ENCODE data around the gene PCDHB1. TPM values are rescaled to one million over a fixed set of nuclear protein-coding genes. Genes with fewer than 3 reads are reported as not detected.

The PCDHB1 gene
- total and polyA plus RNA-seq, 2 donors (not counting 3 experiments of a cell fraction or from before 2014, with no cell fraction given), result not detected

DNA sequence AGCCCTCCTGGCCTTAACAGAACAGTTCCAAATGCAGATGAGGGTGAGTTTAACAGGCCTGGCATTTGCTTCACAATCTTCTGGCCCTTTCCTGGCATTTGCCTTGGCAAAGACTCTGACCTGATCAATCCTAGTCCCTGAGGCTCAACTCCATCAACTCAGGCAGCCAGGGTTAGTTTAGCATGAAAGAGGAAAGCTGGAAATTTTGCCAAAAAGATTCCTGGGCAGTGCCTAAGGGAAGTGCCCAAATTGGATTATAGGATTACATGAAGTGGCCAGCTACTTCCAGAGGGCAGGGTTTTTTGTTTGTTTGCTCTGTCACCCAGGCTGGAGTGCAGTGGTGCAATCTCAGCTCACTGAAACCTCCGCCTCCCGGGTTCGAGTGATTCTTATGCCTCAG is 48.1 kb upstream of the PCDHB1 start:
- no peaks in the 10 kb centered on the region for H3K27me3 ChIP-seq (ENCODE audit: control insufficient read depth in 2 of 2, insufficient read depth in 2 of 2, low read length in 2 of 2)
- TF ChIP-seq GATA2 (IDR thresholded peaks at IDR 0.05; ENCODE audit: insufficient read depth, insufficient read length, low read depth, low read length), result no peak
- TF ChIP-seq JUN (IDR thresholded peaks at IDR 0.05; ENCODE audit: borderline replicate concordance, insufficient read depth, insufficient read length, low read depth), result no peak
- TF ChIP-seq, protein P1, sequence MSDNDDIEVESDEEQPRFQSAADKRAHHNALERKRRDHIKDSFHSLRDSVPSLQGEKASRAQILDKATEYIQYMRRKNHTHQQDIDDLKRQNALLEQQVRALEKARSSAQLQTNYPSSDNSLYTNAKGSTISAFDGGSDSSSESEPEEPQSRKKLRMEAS (IDR thresholded peaks at IDR 0.05; ENCODE audit: insufficient read depth, insufficient read length), result no peak
- no peak for TF ChIP-seq EZH2 (IDR thresholded peaks at IDR 0.05; ENCODE audit: borderline replicate concordance, low read depth, low read length, severe bottlenecking)
- no peak overlapping the region for H3K4me2 ChIP-seq (ENCODE audit: insufficient read depth, low read length)
- intact Hi-C loops (cut with micrococcal nuclease) (no loop called here), dilution Hi-C loops (cut with MboI; ENCODE audit: extremely low pct_ligation_motif_present, low sequenced_read_pairs) (no loop called here)
- no peak overlapping the region for H3K27ac ChIP-seq (ENCODE audit: insufficient read depth, low read depth, low read length)
- CTCF ChIA-PET, result no interaction called here
- H3K9me1 ChIP-seq (replicated peaks; ENCODE audit: control insufficient read depth, extremely low read depth, insufficient read depth, low read length), result no peaks in the 10 kb centered on the region
- H2AFZ ChIP-seq (ENCODE audit: low read depth, low read length), result no peak overlapping the region
- BruUV-seq (replicated peaks), result no TSS peak
- no peaks in the 10 kb centered on the region for H4K20me1 ChIP-seq (replicated peaks; ENCODE audit: control insufficient read depth, extremely low read depth, insufficient read depth, low read length)
- peaks cover 6% of the 10 kb centered on the region for H3K4me1 ChIP-seq (ENCODE audit: control insufficient read depth, extremely low read depth, insufficient read depth, low read length)
- H3K9ac ChIP-seq (replicated peaks; ENCODE audit: extremely low read depth, insufficient read depth, low read length), result no peak overlapping the region
- no peaks in the 10 kb centered on the region for H3K36me3 ChIP-seq (ENCODE audit: control insufficient read depth in 2 of 2, extremely low read depth in 1 of 2, insufficient read depth in 2 of 2, low read length in 2 of 2)
- H3K9me3 ChIP-seq (replicated peaks; ENCODE audit: control insufficient read depth, insufficient read depth, low read length), result no peaks in the 10 kb centered on the region
- POLR2A ChIA-PET, result no interaction called here
- DNase-seq (ENCODE audit: low read depth, low spot score), result no peak
- FAIRE-seq, result no peak
- no peak overlapping the region for H3K4me3 ChIP-seq (replicated peaks in 1 of 3; ENCODE audit: insufficient read depth in 1 of 3, low read depth in 1 of 3, low read length in 3 of 3)
- no peaks in the 10 kb centered on the region for H3K79me2 ChIP-seq (ENCODE audit: control insufficient read depth, insufficient read depth, low read length)

DNA sequence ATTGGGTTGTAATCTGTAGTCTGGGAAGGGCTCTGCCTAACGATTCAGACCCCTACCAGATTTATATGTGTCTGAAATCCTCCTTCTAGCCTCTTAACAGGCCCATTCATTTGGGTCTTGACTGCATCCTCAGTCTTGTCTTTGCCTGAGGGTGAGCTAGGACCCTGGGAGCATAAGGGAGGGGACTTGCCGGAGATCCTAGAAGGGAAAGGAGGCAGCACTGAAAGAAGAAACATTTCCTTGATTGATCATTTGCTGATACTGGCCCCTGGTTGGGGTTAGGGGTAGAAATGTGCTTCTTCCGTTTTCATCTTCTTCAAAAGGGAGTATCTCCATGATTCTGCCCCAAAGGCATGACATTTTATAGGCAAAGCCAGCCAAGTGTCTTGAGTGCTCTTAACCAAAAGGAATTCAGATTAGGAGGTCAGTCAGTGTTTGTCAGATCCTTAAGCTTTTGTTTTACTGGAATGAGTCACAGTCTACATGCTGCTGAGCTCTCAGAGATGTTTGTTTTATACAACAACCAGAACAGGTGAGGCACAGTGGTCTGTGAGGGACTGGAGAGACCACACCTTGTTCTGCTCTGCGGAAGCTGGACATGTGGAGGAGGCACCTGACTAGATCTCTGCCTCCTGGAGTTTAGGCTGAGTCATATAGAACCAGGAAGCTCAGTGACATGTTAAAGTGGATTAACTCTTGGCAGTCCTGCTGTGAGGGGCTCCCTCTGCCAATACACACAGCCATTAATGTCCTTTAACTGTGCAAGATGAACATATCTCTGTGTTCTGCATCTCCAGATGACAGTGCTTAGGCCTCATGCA is 47.2 kb upstream of the PCDHB1 start:
- no TSS peak for BruUV-seq (replicated peaks)
- Histone ChIP-seq H4K20me1 (replicated peaks; ENCODE audit: control insufficient read depth, extremely low read depth, insufficient read depth, low read length) (no peaks in the 10 kb centered on the region), H3K27ac (ENCODE audit: insufficient read depth, low read depth, low read length) (no peak overlapping the region), H3K4me3 (replicated peaks in 1 of 3; ENCODE audit: insufficient read depth in 1 of 3, low read depth in 1 of 3, low read length in 3 of 3) (no peak overlapping the region), H3K4me1 (ENCODE audit: control insufficient read depth, extremely low read depth, insufficient read depth, low read length) (peaks cover 6% of the 10 kb centered on the region), H3K9me3 (replicated peaks; ENCODE audit: control insufficient read depth, insufficient read depth, low read length) (no peaks in the 10 kb centered on the region), H3K9me1 (replicated peaks; ENCODE audit: control insufficient read depth, extremely low read depth, insufficient read depth, low read length) (no peaks in the 10 kb centered on the region), H3K36me3 (ENCODE audit: control insufficient read depth in 2 of 2, extremely low read depth in 1 of 2, insufficient read depth in 2 of 2, low read length in 2 of 2) (no peaks in the 10 kb centered on the region), H3K9ac (replicated peaks; ENCODE audit: extremely low read depth, insufficient read depth, low read length) (no peak overlapping the region), H3K4me2 (ENCODE audit: insufficient read depth, low read length) (no peak overlapping the region), H3K27me3 (ENCODE audit: control insufficient read depth in 2 of 2, insufficient read depth in 2 of 2, low read length in 2 of 2) (no peaks in the 10 kb centered on the region), H2AFZ (ENCODE audit: low read depth, low read length) (no peak overlapping the region), H3K79me2 (ENCODE audit: control insufficient read depth, insufficient read depth, low read length) (no peaks in the 10 kb centered on the region)
- dilution Hi-C loops (cut with MboI; ENCODE audit: extremely low pct_ligation_motif_present, low sequenced_read_pairs), result no loop called here
- peak; percentile 22 for DNase-seq (ENCODE audit: low read depth, low spot score)
- ChIA-PET CTCF (interaction anchor here (1.1 kb wide), 1 partner anchor 36 kb away, joined by 3 read pairs; no protein-coding TSS in a partner anchor), POLR2A (no interaction called here)
- TF ChIP-seq JUN (IDR thresholded peaks at IDR 0.05; ENCODE audit: borderline replicate concordance, insufficient read depth, insufficient read length, low read depth), result no peak
- intact Hi-C loops (cut with micrococcal nuclease), result no loop called here
- FAIRE-seq, result peak; percentile 40
